Breast epithelium (tissue), 4 donors: ENCODE measurements around the gene TCEAL3. TPM values are rescaled to one million over a fixed set of nuclear protein-coding genes. Genes with fewer than 3 reads are reported as not detected.

Experiments used
- DNase-seq, 2 donors: peaks; one replicate each; pipeline ENCODE4 v3.0.0-alpha.2; 2019; ENCODE audit warnings: low spot score in 2 of 2
- H3K27ac ChIP-seq, 2 donors: fragments of 200-600 bp; sonication (generic) in 1 of 2; one replicate each; pipeline ENCODE4 v1.5.1; 2016 to 2019; ENCODE audit warnings: mild to moderate bottlenecking in 1 of 2
- H3K27me3 ChIP-seq, 2 donors: fragments of 200-600 bp; sonication (generic) in 1 of 2; one replicate each; pipeline versions ENCODE4 v1.5.1 to v1.6.0; 2017 to 2019; ENCODE audit warnings: control low read depth in 1 of 2, mild to moderate bottlenecking in 1 of 2
- H3K36me3 ChIP-seq: fragments of 200-600 bp; one replicate; pipeline ENCODE4 v1.5.1; 2019
- H3K4me1 ChIP-seq, 2 donors: fragments of 200-600 bp; sonication (generic); one replicate each; pipeline ENCODE4 v1.5.1; 2016 to 2019; ENCODE audit warnings: control low read depth in 1 of 2
- H3K4me3 ChIP-seq, 3 donors: fragments of 200-600 bp; sonication (generic); 1 replicate in 2 of 3; 2 replicates in 1 of 3; pipeline ENCODE4 v1.5.1; 2016 to 2019; ENCODE audit warnings: mild to moderate bottlenecking in 3 of 3, moderate library complexity in 2 of 3
- H3K9me3 ChIP-seq, 2 donors: fragments of 200-600 bp; sonication (generic) in 1 of 2; one replicate each; pipeline ENCODE4 v1.5.1; 2016 to 2019; ENCODE audit warnings: control low read depth in 1 of 2
- CTCF ChIP-seq, 3 donors: fragments of 450-650 bp; IDR thresholded peaks; one replicate each; pipeline ENCODE4 v1.5.1; 2016 to 2017; ENCODE audit warnings: antibody characterized with exemption in 3 of 3, mild to moderate bottlenecking in 3 of 3, moderate library complexity in 3 of 3
- POLR2A ChIP-seq: fragments of 450-650 bp; IDR thresholded peaks from one replicate; pipeline ENCODE4 v1.6.1; 2016; ENCODE audit warnings: antibody characterized with exemption, mild to moderate bottlenecking, moderate library complexity
- POLR2AphosphoS5 ChIP-seq, 3 donors: sonication (generic); formaldehyde crosslinking; IDR thresholded peaks; one replicate each; pipeline ENCODE4 v1.6.1; 2017; ENCODE audit warnings: antibody characterized with exemption in 3 of 3
- intact Hi-C: fragments of 100-400 bp; cut with DNase I; formaldehyde crosslinking; loops from one replicate; pipeline ENCODE4 v1.15.1; 2023; ENCODE audit warnings: low total_unique reads
- total RNA-seq, 3 donors: library from RNA; depleted of rRNA; stranded (reverse); fragments of >200 nt; gene quantifications; one replicate each; pipeline ENCODE4 v1.1.0, GENCODE V29; 2016

The TCEAL3 gene
- total RNA-seq, 3 donors from 2014 or later = 21.3 to 52.4 (median 41.6) TPM

GRCh38 chrX:103613362-103613890, 5.7 kb downstream of the TCEAL3 start:
- no peaks in the 10 kb centered on the region for H3K9me3 ChIP-seq
- no peaks in the 10 kb centered on the region for H3K36me3 ChIP-seq
- TF ChIP-seq POLR2A (no peak), CTCF (IDR thresholded peaks at IDR 0.05) (no peak), POLR2AphosphoS5 (IDR thresholded peaks at IDR 0.05) (no peak)
- H3K4me1 ChIP-seq = no peaks in the 10 kb centered on the region
- intact Hi-C loops = no loop called here
- peaks cover 0 to 9% of the 10 kb centered on the region in 2 donors for H3K27me3 ChIP-seq
- H3K27ac ChIP-seq = no peak overlapping the region
- DNase-seq = no peak
- H3K4me3 ChIP-seq = no peak overlapping the region

GRCh38 chrX:103614999-103615398, 7.2 kb downstream of the TCEAL3 start:
- Histone ChIP-seq H3K4me1 (no peaks in the 10 kb centered on the region), H3K27ac (no peak overlapping the region), H3K4me3 (no peak overlapping the region), H3K27me3 (no peaks in the 10 kb centered on the region), H3K9me3 (no peaks in the 10 kb centered on the region), H3K36me3 (no peaks in the 10 kb centered on the region)
- DNase-seq = no peak
- intact Hi-C loops = no loop called here
- TF ChIP-seq POLR2A (no peak), POLR2AphosphoS5 (IDR thresholded peaks at IDR 0.05) (no peak), CTCF (IDR thresholded peaks at IDR 0.05) (no peak)

GRCh38 chrX:103615781-103616371, 8.1 kb downstream of the TCEAL3 start:
- intact Hi-C loops = no loop called here
- H3K27ac ChIP-seq = no peak overlapping the region
- no peak for DNase-seq
- no peak overlapping the region for H3K4me3 ChIP-seq
- no peaks in the 10 kb centered on the region for H3K27me3 ChIP-seq
- H3K9me3 ChIP-seq = no peaks in the 10 kb centered on the region
- H3K4me1 ChIP-seq = no peaks in the 10 kb centered on the region
- no peaks in the 10 kb centered on the region for H3K36me3 ChIP-seq
- TF ChIP-seq CTCF (IDR thresholded peaks at IDR 0.05) (no peak), POLR2A (no peak), POLR2AphosphoS5 (IDR thresholded peaks at IDR 0.05) (no peak)

- H3K9me3 ChIP-seq = no peaks in the 10 kb centered on the region
- no peaks in the 10 kb centered on the region for H3K27me3 ChIP-seq
- intact Hi-C loops = no loop called here
- no peaks in the 10 kb centered on the region for H3K36me3 ChIP-seq
- no peak overlapping the region for H3K4me3 ChIP-seq
- no peaks in the 10 kb centered on the region for H3K4me1 ChIP-seq
- TF ChIP-seq CTCF (IDR thresholded peaks at IDR 0.05) = no peak
- no peak for TF ChIP-seq POLR2AphosphoS5 (IDR thresholded peaks at IDR 0.05)
- TF ChIP-seq POLR2A = no peak
- no peak overlapping the region for H3K27ac ChIP-seq
- no peak for DNase-seq
Observed at GRCh38 chrX:103616676-103617186, 9.0 kb downstream of the TCEAL3 start.

- DNase-seq = no peak
- H3K27ac ChIP-seq = peak overlapping the region; percentile 86 to 88
- TF ChIP-seq POLR2AphosphoS5 (IDR thresholded peaks at IDR 0.05) (no peak), CTCF (IDR thresholded peaks at IDR 0.05) (no peak), POLR2A (no peak)
- intact Hi-C loops = no loop called here
- H3K4me3 ChIP-seq = no peak overlapping the region
- no peaks in the 10 kb centered on the region for H3K36me3 ChIP-seq
- no peaks in the 10 kb centered on the region for H3K4me1 ChIP-seq
- no peaks in the 10 kb centered on the region for H3K9me3 ChIP-seq
- peaks cover 0 to 8% of the 10 kb centered on the region in 2 donors for H3K27me3 ChIP-seq
Observed at GRCh38 chrX:103624111-103624510, 16.3 kb downstream of the TCEAL3 start.
